DOHH2 (cell line): ENCODE data around the gene MTG1.
"Not testable (repeated sequence)": the region's sequence is repeated elsewhere in the genome, so short reads cannot be mapped to it uniquely, and the experiment has no call there.

Experiments
- H3F3A ChIP-seq: fragments of 200-600 bp; sonication (generic), shearing (Covaris generic); 2 replicates; pipeline ENCODE4 v1.6.0; 2016; ENCODE audit warnings: antibody characterized with exemption, mild to moderate bottlenecking; ENCODE audit not compliant: control insufficient read depth, insufficient read depth
- H3K27ac ChIP-seq: fragments of 200-600 bp; sonication (generic); 2 replicates; pipeline ENCODE4 v1.5.1; 2014; ENCODE audit warnings: low read depth, mild to moderate bottlenecking, low read length, moderate library complexity
- H3K27me3 ChIP-seq: fragments of 200-600 bp; sonication (generic); 2 replicates; pipeline ENCODE4 v1.6.1; 2014; ENCODE audit warnings: mild to moderate bottlenecking, low read length, mixed read lengths; ENCODE audit not compliant: control insufficient read depth
- H3K36me3 ChIP-seq: fragments of 200-600 bp; sonication (generic); 2 replicates; pipeline ENCODE4 v1.6.1; 2014; ENCODE audit warnings: mild to moderate bottlenecking, low read length, moderate library complexity, mixed read lengths; ENCODE audit not compliant: control insufficient read depth
- H3K4me1 ChIP-seq: fragments of 200-600 bp; sonication (generic); 2 replicates; pipeline ENCODE4 v1.6.1; 2014; ENCODE audit warnings: mild to moderate bottlenecking, low read length, mixed read lengths; ENCODE audit not compliant: control insufficient read depth
- H3K4me2 ChIP-seq: fragments of 200-600 bp; sonication (generic); 2 replicates; pipeline ENCODE4 v1.6.0; 2014; ENCODE audit warnings: mild to moderate bottlenecking, low read length, moderate library complexity
- H3K4me3 ChIP-seq: fragments of 200-600 bp; sonication (generic); 2 replicates; pipeline ENCODE4 v1.5.1; 2014; ENCODE audit warnings: mild to moderate bottlenecking, low read length, mixed read lengths
- H3K79me2 ChIP-seq: fragments of 200-600 bp; sonication (generic); 2 replicates; pipeline ENCODE4 v1.6.1; 2014; ENCODE audit warnings: mild to moderate bottlenecking, low read length, mixed read lengths; ENCODE audit not compliant: control insufficient read depth
- H3K9me2 ChIP-seq: fragments of 200-600 bp; sonication (generic); replicated peaks from 2 replicates; pipeline ENCODE4 v1.6.1; 2014; ENCODE audit warnings: mild to moderate bottlenecking, low read length, mixed read lengths; ENCODE audit not compliant: control insufficient read depth
- H3K9me3 ChIP-seq: fragments of 200-600 bp; sonication (generic); 2 replicates; pipeline ENCODE4 v1.6.1; 2014; ENCODE audit warnings: antibody characterized with exemption, low read length, mixed read lengths; ENCODE audit not compliant: control insufficient read depth, insufficient read depth
- H4K20me1 ChIP-seq: fragments of 200-600 bp; sonication (generic); 2 replicates; pipeline ENCODE4 v1.6.0; 2014; ENCODE audit warnings: low read depth, mild to moderate bottlenecking, antibody characterized with exemption, low read length, moderate library complexity; ENCODE audit not compliant: control insufficient read depth, insufficient read depth
- CTCF ChIP-seq: fragments of 200-600 bp; sonication (generic); IDR thresholded peaks from one replicate; pipeline ENCODE4 v1.5.1; 2014; ENCODE audit warnings: antibody characterized with exemption, mild to moderate bottlenecking, low read depth, low read length; ENCODE audit not compliant: poor library complexity, severe bottlenecking
- EZH2phosphoT487 ChIP-seq: fragments of 200-600 bp; sonication (generic); IDR thresholded peaks from 2 replicates; pipeline ENCODE4 v1.6.1; 2017; ENCODE audit warnings: borderline replicate concordance, mild to moderate bottlenecking, antibody characterized with exemption, low read length, moderate library complexity, mixed read lengths

The MTG1 gene

GRCh38 chr10:133405844-133406527 lies 12.0 kb downstream of the MTG1 start:
- Histone ChIP-seq H3K36me3 (peaks cover 89% of the 10 kb centered on the region), H3K9me3 (peaks cover 10% of the 10 kb centered on the region; the same call in 1 of the 2 replicates), H4K20me1 (peaks cover 6% of the 10 kb centered on the region; the same call in 1 of the 2 replicates), H3K4me2 (peak overlapping the region; percentile 34), H3K4me3 (peak overlapping the region; percentile 5), H3K27ac (0 out of 2 replicates have a peak overlapping the region, but pooled peaks have one; percentile 7), H3K9me2 (no peaks in the 10 kb centered on the region), H3K4me1 (peaks cover 20% of the 10 kb centered on the region), H3K79me2 (peaks cover 77% of the 10 kb centered on the region), H3F3A (0 out of 2 replicates have a peak, but pooled peaks cover 4% of the 10 kb centered on the region), H3K27me3 (no peaks in the 10 kb centered on the region)
- TF ChIP-seq CTCF (no peak), EZH2phosphoT487 (no peak)

- Histone ChIP-seq H3K79me2 (peaks cover 75% of the 10 kb centered on the region), H3K4me2 (no peak overlapping the region), H3K9me2 (no peaks in the 10 kb centered on the region), H3K4me1 (no peaks in the 10 kb centered on the region), H3K4me3 (no peak overlapping the region), H3K27ac (no peak overlapping the region), H3F3A (no peaks in the 10 kb centered on the region), H3K9me3 (peaks cover 27% of the 10 kb centered on the region; the same call in 1 of the 2 replicates), H3K36me3 (peaks cover 80% of the 10 kb centered on the region), H3K27me3 (no peaks in the 10 kb centered on the region), H4K20me1 (no peaks in the 10 kb centered on the region)
- no peak for TF ChIP-seq EZH2phosphoT487
- TF ChIP-seq CTCF, result no peak
These were observed 17.8 kb downstream of the MTG1 start for GRCh38 chr10:133411523-133412380.

- Histone ChIP-seq H3K27ac (no peak overlapping the region), H3F3A (no peaks in the 10 kb centered on the region), H3K9me3 (peaks cover 27% of the 10 kb centered on the region; the same call in 1 of the 2 replicates), H3K4me2 (no peak overlapping the region), H3K27me3 (no peaks in the 10 kb centered on the region), H4K20me1 (no peaks in the 10 kb centered on the region), H3K4me1 (no peaks in the 10 kb centered on the region), H3K36me3 (peaks cover 74% of the 10 kb centered on the region), H3K9me2 (no peaks in the 10 kb centered on the region), H3K4me3 (no peak overlapping the region), H3K79me2 (peaks cover 69% of the 10 kb centered on the region)
- TF ChIP-seq EZH2phosphoT487, result no peak
These were observed 18.4 kb downstream of the MTG1 start for GRCh38 chr10:133412381-133412711.

- not testable (repeated sequence) for H3K9me2 ChIP-seq, H3K4me2 ChIP-seq, H3F3A ChIP-seq, H3K27ac ChIP-seq, H3K4me3 ChIP-seq, H3K4me1 ChIP-seq, H4K20me1 ChIP-seq, H3K27me3 ChIP-seq
- H3K36me3 ChIP-seq, result peaks cover 63% of the 10 kb centered on the region
- H3K79me2 ChIP-seq, result peaks cover 48% of the 10 kb centered on the region
- peaks cover 25% of the 10 kb centered on the region; the same call in 1 of the 2 replicates for H3K9me3 ChIP-seq
These were observed 20.4 kb downstream of the MTG1 start for GRCh38 chr10:133414401-133414800.
